ENCODE measurements around the gene AARS2. TPM values are rescaled to one million over a fixed set of nuclear protein-coding genes. Genes with fewer than 3 reads are reported as not detected.

The AARS2 gene
- total and polyA plus RNA-seq, 9 of the 15 experiments (the other 6 are each of a cell fraction or from before 2014, with no cell fraction given), result 0.97 to 34.0 (median 18.3) TPM

- no peak for TF ChIP-seq SLC30A9 (CRISPR knock-in tag; IDR thresholded peaks at IDR 0.05)
- TF ChIP-seq MEIS2 (IDR thresholded peaks at IDR 0.05; ENCODE audit: partially characterized antibody), result no peak
- no peak for TF ChIP-seq E2F8 (IDR thresholded peaks at IDR 0.05; ENCODE audit: low read depth, partially characterized antibody)
- TF ChIP-seq ZFX (CRISPR knock-in tag; IDR thresholded peaks at IDR 0.05), result peak; percentile 75
- peak; percentile 49 for TF ChIP-seq NEUROD1 (IDR thresholded peaks at IDR 0.05; ENCODE audit: borderline replicate concordance, low read depth, low read length, partially characterized antibody)
- no peak for TF ChIP-seq NFATC3 (IDR thresholded peaks at IDR 0.05)
- TF ChIP-seq ZNF184 (CRISPR knock-in tag; IDR thresholded peaks at IDR 0.05), result no peak
- 0 out of 2 replicates have a peak, but pooled peaks have one; percentile 65 for TF ChIP-seq PRMT5 (CRISPR knock-in tag; IDR thresholded peaks at IDR 0.05)
- TF ChIP-seq ZNF408 (CRISPR knock-in tag; IDR thresholded peaks at IDR 0.05; ENCODE audit: low read depth), result no peak
- TF ChIP-seq USF1 (CRISPR knock-in tag; IDR thresholded peaks at IDR 0.05), result peak; percentile 98
- TF ChIP-seq EP300 (IDR thresholded peaks at IDR 0.05; ENCODE audit: low read length), result peak; percentile 33
- TF ChIP-seq ZBTB7A (IDR thresholded peaks at IDR 0.05; ENCODE audit: borderline replicate concordance, control insufficient read depth, low read depth, low read length), result peak; percentile 97
- TF ChIP-seq POLR3A (IDR thresholded peaks at IDR 0.05; ENCODE audit: borderline replicate concordance, extremely low read depth, insufficient read depth, insufficient read length), result no peak
- no peak for TF ChIP-seq PURB (CRISPR knock-in tag; IDR thresholded peaks at IDR 0.05; ENCODE audit: low read depth)
- TF ChIP-seq ZNF253 (CRISPR knock-in tag; conservative IDR thresholded peaks at IDR 0.05), result no peak
- no peak for TF ChIP-seq PHTF2 (CRISPR knock-in tag; IDR thresholded peaks at IDR 0.05)
- 0 out of 2 replicates have a peak, but pooled peaks have one; percentile 20 for TF ChIP-seq KDM2B (CRISPR knock-in tag; IDR thresholded peaks at IDR 0.05)
- TF ChIP-seq GATAD2B (IDR thresholded peaks at IDR 0.05; ENCODE audit: borderline replicate concordance), result peak; percentile 97
- no peak for TF ChIP-seq ZNF696 (CRISPR knock-in tag; conservative IDR thresholded peaks at IDR 0.05)
- peak; percentile 6 for TF ChIP-seq ZNF146 (CRISPR knock-in tag; IDR thresholded peaks at IDR 0.05; ENCODE audit: unreplicated experiment)
- 0 out of 2 replicates have a peak, but pooled peaks have one; percentile 50 for TF ChIP-seq ZBTB17 (CRISPR knock-in tag; IDR thresholded peaks at IDR 0.05)
- peak; percentile 85 for TF ChIP-seq RBM22 (IDR thresholded peaks at IDR 0.05; ENCODE audit: low read depth, low read length, poor library complexity, severe bottlenecking)
- no peak for TF ChIP-seq CAMTA2 (CRISPR knock-in tag; conservative IDR thresholded peaks at IDR 0.05)
- no peak for TF ChIP-seq CREB5 (CRISPR knock-in tag; IDR thresholded peaks at IDR 0.05)
- TF ChIP-seq DLX4 (CRISPR knock-in tag; IDR thresholded peaks at IDR 0.05), result no peak
These were observed 56.0 kb downstream of the AARS2 start, which contains the start of gene SLC35B2 (continued) for GRCh38 chr6:44257025-44257752.
